CD4-positive, alpha-beta T cell treated with Interleukin-6 at 100 ng/mL for 8 hours (primary cell): ENCODE results near the gene CHCHD2.
"Not testable (repeated sequence)": the region's sequence is repeated elsewhere in the genome, so short reads cannot be mapped to it uniquely, and the experiment has no call there.

Experiments
- DNase-seq: peaks from one replicate; pipeline ENCODE4 v3.0.0-alpha.2; 2020; ENCODE audit warnings: mixed read lengths, low spot score

The CHCHD2 gene

DNA sequence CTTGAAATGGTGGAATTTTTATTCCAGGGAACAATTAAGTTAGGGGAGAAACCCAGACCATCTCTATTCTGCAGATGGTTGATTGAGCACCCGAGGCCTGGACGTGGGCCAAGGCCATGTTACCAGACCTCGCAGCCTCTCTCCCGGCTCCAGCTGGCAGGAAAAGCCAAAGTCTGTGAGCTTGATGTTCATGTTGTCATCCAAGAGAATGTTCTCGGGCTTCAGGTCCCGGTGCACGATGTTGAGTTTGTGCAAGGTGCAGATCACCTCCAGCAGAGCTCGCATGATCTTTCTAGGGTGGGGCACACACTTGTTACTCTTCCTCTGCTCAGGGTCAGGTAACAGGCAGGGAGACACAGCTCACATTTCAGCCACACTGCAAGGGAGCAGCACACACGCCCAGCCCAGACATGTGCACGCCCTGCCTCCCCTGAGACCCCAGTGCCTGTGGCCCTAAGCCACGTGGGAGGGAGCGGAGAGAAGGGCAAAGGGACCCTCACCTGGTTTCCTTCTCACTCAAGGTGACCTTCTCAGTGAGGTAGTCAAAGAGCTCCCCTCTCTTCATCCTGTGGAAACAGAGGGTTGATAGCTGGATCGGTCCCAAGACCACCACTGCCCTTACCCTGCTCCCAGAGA is 23.0 kb downstream of the CHCHD2 start:
- DNase-seq, result no peak

DNA sequence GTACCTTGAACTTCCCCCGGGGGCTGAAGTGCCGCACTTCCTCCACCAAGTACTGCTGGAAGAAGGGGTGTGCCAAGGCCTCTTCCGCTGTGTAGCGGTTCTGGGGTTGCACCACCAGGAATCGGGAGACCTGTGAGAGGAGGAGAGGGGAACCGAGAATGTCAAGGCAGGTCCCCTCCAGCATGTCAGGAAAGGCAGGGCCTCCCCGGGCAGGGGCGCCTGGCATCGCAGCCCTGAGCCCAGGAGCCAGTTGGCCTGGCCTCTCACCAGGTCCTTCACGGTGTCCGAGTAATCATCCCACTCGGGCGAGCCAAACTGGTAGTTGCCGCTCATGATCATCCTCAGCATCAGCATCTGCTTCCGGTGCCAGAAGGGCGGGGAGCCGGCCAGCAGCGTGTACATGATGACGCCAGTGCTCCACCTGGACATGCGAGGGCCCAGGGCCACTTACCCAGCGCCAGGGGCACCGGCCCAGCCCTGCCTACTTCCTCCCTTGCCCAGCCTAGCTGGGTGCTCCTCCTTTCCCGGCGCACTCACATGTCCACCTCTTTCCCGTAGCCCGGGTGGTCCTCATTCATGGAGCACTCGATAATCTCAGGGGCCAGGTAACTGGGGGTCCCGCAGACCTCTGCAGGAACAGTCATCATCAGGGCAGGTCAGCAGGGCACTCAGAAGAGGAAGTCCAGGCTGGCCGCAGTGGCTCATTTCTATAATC is 24.5 kb downstream of the CHCHD2 start:
- no peak for DNase-seq

DNA sequence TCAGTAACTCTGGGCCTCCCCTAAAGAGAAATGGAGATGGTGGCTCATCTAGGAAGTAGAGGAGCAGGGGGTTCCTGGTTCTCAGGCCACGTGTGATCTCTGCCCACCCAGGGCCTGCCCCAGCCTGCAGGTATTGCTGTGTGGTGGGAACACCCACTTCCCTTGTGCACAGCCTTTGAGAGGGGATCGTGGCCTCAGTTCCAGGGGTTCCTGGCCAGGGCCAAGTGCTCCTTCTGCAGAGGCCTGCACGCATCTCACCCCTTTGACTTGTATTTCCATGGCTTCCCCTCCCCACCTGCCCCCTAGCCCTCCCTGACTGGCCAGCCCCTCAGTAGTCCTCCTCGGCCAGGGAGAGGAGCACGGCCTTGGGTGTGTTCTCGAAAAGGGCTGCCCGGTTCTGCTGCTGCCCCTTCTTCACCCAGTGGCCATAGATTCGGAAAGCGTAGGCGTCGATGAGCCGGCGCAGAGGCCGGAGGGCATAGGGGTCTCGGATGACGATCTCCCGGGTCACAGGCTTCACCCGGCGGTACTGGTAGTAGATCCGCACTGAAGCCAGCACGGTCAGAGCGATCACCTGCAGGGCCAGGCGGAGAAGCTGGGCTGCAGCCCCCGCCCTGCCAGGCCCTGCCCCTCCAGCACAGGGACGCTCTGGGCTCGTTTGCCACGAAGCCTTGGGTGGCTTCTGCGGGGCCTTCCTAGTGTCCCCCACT is 25.4 kb downstream of the CHCHD2 start:
- DNase-seq, result not testable (repeated sequence)

DNA sequence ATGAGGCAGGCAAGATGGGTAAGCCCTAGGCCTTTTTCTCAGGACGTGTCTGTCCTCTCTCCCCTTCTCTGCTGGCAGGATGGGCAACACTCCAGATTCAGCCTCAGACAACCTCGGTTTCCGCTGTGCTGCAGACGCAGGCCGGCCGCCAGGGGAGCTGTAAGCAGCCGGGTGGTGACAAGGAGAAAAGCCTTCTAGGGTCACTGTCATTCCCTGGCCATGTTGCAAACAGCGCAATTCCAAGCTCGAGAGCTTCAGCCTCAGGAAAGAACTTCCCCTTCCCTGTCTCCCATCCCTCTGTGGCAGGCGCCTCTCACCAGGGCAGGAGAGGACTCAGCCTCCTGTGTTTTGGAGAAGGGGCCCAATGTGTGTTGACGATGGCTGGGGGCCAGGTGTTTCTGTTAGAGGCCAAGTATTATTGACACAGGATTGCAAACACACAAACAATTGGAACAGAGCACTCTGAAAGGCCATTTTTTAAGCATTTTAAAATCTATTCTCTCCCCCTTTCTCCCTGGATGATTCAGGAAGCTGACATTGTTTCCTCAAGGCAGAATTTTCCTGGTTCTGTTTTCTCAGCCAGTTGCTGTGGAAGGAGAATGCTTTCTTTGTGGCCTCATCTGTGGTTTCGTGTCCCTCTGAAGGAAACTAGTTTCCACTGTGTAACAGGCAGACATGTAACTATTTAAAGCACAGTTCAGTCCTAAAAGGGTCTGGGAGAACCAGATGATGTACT is 26.7 kb downstream of the CHCHD2 start:
- no peak for DNase-seq

GRCh38 chr7:56078196-56078595 is 28.1 kb downstream of the CHCHD2 start:
- DNase-seq, result no peak

DNA sequence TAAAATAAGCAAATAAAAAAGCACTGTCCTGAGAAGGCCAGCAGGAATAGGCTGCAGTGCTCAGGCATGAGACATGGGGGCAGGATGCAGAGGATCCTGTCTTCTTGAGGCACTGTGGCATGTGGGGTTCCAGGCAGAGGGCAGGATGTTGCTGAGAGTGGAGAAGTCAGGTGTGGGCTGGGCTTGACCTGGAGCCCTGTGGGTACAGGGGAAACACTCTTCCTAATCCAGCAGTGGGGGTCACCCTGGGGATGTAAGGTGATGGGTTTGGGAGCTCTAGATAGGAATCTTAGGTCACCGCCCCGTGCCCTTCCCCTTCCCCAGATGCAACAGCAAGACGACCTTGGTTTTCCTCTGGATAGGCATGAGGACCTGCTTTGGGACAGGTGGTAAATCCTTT is 28.6 kb downstream of the CHCHD2 start:
- DNase-seq, result no peak

DNA sequence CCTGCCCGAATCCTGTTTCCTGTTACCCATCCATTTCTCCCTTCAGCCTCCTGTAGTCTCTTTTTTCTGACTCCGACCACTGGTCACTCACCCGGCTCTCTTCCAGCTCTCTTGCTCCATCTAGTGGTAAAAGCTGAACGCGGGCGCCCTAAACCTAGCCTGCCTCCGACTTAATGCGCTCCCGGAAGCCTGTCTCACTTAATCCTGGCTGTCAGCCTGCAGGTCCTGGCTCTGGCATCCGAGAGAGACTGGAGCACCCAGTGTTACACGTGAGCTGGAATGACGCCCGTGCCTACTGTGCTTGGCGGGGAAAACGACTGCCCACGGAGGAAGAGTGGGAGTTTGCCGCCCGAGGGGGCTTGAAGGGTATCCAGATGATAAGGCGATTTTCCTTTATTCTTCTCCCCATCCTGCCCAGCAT is 31.9 kb downstream of the CHCHD2 start:
- DNase-seq, result peak; percentile 56

DNA sequence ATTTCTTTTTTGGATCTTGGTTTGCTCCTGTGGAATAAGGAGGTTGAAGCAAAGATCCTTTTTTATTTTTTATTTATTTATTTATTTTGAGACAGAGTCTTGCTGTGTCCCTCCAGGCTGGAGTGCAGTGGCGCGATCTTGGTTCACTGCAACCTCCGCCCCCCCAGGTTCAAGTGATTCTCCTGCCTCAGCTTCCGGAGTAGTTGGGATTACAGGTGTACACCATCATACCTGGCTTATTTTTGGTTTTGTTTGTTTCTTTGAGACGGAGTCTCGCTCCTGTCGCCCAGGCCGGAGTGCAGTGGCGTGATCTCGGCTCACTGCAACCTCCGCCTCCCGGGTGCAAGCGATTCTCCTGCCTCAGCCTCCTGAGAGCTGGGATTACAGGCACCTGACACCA is 39.9 kb downstream of the CHCHD2 start:
- DNase-seq, result not testable (repeated sequence)

GRCh38 chr7:56063882-56064625 is 42.2 kb downstream of the CHCHD2 start, which contains the start of gene SUMF2:
Gene SUMF2 (plus strand): TSS chr7:56064286. CDS start chr7:56064312, 26 bp downstream.
- peak; percentile 87 for DNase-seq

DNA sequence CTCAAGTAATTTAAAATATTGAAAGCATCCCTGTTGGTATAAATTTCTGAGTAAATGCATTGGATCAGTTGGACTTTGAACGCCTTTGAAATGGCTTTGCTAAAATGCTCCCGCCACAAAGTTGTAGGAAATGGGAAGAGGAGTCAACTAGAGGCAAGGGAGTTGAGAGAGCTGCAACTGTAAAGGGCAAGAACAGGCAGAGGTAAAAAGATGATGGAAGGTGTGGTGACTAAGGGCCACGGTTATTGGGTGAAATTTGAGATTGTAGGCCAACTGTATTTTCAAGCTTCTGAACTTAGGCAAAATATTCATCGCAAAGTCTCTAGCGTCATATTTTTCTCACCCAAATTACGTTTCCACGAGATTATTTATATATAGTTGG is 42.8 kb downstream of the CHCHD2 start:
- DNase-seq, result no peak

DNA sequence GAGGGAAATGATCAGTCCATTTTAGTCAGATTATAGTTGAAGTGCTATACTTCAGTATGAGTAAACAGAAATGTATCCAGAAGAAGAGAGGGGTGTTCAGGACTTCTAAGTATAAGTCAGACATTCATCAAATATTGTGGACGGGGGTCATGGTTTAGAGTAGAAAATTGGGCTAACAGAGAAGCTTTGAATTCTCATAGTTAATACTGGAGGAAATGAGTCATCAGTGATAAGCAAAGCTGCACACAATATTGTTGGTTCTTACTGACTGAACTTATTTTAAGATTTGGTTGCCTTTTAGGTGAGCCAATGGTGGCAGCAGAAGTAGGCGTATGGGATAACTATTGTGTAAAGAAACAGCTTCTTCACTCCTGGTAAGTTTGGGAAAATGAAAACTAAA is 43.9 kb downstream of the CHCHD2 start:
- no peak for DNase-seq

GRCh38 chr7:56053993-56054392 is 52.3 kb downstream of the CHCHD2 start:
- no peak for DNase-seq

- DNase-seq, result no peak
Observed at GRCh38 chr7:56053379-56053778, 52.9 kb downstream of the CHCHD2 start.
